Astrocyte of the cerebellum (primary cell): ENCODE results near the gene GNAQ.

Experiments used
- DNase-seq: peaks from one replicate; pipeline ENCODE4 v3.0.0-alpha.2; 2011; ENCODE audit warnings: low read depth
- H3K4me3 ChIP-seq: 2 replicates; pipeline ENCODE4 v1.5.1; 2011; ENCODE audit warnings: mild to moderate bottlenecking, low read depth, low read length, moderate library complexity
- in situ Hi-C: cut with HindIII; loops from 2 replicates; pipeline ENCODE4 v1.10.0; 2017; ENCODE audit warnings: low sequenced_read_pairs
- TF ChIP-seq, protein P1 (sequence below): IDR thresholded peaks from 2 replicates; pipeline ENCODE4 v1.5.1; 2012; ENCODE audit warnings: low read length, low read depth, moderate library complexity, mild to moderate bottlenecking; ENCODE audit errors: missing control alignments

Gene GNAQ

GRCh38 chr9:78044886-78045285 is 13.3 kb upstream of the GNAQ start:
- DNase-seq: no peak
- in situ Hi-C loops: no loop called here
- TF ChIP-seq, protein P1, sequence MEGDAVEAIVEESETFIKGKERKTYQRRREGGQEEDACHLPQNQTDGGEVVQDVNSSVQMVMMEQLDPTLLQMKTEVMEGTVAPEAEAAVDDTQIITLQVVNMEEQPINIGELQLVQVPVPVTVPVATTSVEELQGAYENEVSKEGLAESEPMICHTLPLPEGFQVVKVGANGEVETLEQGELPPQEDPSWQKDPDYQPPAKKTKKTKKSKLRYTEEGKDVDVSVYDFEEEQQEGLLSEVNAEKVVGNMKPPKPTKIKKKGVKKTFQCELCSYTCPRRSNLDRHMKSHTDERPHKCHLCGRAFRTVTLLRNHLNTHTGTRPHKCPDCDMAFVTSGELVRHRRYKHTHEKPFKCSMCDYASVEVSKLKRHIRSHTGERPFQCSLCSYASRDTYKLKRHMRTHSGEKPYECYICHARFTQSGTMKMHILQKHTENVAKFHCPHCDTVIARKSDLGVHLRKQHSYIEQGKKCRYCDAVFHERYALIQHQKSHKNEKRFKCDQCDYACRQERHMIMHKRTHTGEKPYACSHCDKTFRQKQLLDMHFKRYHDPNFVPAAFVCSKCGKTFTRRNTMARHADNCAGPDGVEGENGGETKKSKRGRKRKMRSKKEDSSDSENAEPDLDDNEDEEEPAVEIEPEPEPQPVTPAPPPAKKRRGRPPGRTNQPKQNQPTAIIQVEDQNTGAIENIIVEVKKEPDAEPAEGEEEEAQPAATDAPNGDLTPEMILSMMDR: no peak
- H3K4me3 ChIP-seq: no peak overlapping the region

DNA sequence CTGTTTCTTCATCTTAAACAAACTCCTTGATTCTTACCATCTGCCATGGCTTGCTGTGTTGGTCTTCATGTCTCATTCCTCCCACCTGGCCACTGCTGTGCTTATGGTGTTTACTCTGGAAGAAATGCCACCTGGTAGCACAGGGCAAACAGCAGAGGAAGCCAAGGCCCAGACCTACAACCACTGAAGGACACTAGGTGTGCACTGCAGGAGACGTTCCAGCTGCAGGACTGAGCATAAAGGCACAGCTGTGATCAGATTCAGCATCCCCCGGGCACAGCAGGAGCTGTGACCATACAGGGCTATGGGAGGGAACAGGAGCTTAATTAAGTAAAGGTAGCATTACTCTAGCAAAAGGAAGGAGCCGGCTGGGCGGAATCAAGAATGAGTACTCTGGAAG is 12.6 kb upstream of the GNAQ start:
- DNase-seq: no peak
- no peak overlapping the region for H3K4me3 ChIP-seq
- in situ Hi-C loops: no loop called here
- TF ChIP-seq, protein P1: no peak

- TF ChIP-seq, protein P1: no peak
- no peak for DNase-seq
- no peak overlapping the region for H3K4me3 ChIP-seq
Measured at GRCh38 chr9:78041971-78042370, 10.4 kb upstream of the GNAQ start.

DNA sequence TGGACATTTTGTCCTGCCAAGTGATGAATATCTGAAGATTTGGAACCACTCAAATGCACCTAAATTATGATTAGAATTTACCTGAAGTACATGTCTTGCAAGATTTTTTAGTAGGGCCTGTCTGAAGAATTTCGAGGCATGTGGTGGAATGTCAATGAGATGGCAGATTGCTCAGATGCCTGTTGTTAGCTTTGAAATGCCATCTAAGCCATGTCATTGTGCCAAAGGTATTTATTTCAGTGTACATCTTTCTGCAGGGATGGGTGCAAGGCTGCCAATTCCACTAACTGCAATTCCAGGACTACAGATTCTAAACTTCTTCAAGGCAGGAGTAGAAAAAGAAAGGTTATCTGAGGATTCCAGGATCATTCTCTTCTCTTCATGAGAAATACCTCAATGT is 9.1 kb upstream of the GNAQ start:
- no peak for DNase-seq
- in situ Hi-C loops: no loop called here
- no peak overlapping the region for H3K4me3 ChIP-seq
- TF ChIP-seq, protein P1: no peak

More at GRCh38 chr9:78041971-78042370, 10.4 kb upstream of the GNAQ start:
- in situ Hi-C loops: no loop called here

DNA sequence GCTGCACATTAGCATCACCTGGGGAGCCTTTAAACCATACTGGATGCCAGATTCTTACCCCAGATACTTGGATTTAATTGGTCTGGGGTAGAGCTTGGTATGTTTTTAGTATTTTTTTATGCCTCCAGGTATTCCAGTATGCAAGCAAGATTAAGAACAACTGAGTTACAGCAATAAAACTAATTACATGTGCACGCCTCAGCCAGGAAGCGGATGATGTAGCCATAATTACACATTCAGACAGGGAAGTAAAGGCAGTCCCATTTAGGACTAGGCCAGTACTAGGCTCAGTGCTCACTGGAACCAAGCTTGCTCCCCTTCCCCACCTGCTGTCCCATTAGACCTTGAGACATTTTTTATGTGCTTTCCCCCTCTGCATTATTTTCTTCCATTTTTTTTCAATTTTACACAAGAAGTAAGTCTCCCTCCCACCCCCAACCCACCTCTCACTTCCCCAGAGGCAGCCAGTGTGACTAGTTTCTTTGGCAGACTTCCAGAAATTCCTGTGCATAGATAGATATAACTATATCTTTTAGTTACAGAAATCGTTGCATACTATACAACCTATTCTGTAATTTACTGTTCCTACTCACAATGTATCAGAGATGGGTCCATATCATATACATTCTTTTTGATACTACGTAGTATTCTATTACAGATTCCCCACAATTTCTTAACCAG is 7.1 kb upstream of the GNAQ start:
- TF ChIP-seq, protein P1: no peak
- H3K4me3 ChIP-seq: no peak overlapping the region
- no peak for DNase-seq
- in situ Hi-C loops: no loop called here

DNA sequence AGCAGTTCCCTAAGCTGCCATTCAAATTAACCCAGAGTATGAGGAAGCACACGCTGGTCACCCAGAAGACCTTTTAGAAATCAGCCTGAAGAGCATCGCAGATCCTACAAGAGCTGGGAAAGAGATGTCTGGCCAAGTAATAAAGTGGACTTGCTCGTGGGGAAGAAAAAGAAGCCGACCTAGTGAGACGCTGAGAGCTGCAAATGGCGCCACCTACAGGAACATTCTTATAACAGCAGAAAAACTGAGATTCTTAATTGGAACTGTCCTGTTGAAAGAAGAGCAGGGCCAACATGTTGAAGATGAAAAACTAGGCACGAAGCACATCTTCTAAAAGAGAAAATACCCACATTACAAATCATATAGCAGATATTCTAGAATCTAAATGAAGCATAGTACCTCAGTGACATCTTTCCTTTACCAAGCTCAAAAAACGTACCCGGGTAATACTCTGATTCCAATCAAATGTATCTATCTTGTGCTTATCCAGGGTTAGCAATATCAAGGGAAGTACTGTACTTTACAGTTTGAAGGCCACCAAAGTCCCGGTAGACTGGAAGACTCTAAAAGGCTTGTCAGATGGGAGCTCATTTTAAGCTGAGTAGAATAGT is 3.9 kb upstream of the GNAQ start:
- in situ Hi-C loops: no loop called here
- TF ChIP-seq, protein P1: peak; percentile 80
- peak; percentile 79 for DNase-seq
- no peak overlapping the region for H3K4me3 ChIP-seq
